ENCODE data around the gene PCGF2. TPM values are rescaled to one million over a fixed set of nuclear protein-coding genes. Genes with fewer than 3 reads are reported as not detected.

The PCGF2 gene
- total RNA-seq, 1 donor from 2014 or later: 16.7 TPM

DNA sequence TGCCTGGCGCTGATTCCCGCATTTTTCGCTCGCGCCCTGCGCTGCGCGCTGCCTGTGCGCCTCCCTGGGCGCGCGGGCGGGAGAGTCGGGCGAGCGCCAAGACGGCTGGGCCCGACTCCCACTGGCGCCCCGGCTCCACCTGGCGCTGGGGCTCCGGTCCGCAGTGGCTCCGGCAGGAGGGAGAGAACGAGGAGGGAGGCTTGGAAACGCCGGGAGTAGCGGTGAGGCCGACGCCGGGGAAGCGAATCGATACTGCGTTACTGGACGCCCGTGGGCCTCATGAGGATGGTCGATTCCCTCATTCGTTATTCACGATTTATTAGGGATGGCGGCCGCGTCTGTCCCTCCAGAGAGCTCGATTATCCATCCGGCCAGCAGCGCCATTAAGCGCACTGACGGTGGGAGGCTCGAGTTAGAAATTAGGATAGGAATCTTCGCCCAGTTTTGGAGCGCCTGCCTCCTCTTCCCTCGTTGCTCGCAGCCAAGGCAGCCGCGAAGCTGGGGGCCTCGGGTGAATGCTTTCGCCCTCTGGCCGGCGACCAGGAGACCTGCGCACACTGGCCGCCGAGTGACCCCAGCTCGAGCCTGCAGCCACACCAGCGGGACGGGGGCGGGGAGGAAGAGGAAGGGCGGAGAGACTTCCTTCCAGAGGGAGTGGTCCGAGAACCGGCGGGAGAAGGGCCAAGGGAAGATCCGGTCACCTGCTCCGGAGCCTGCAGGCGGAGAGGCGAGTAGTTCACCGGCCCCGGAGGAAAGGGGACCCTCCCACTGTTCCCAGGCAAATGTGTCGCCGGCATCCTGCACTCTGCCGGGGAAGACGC, 1.3 kb upstream of the PCGF2 start:
- Histone ChIP-seq H3F3A (ENCODE audit: low read depth) (peaks cover 42% of the 10 kb centered on the region), H3K79me2 (ENCODE audit: low read depth) (peaks cover 75% of the 10 kb centered on the region), H3K4me3 (peak overlapping the region; percentile 92), H3K27me3 (no peaks in the 10 kb centered on the region), H3K4me1 (peaks cover 20% of the 10 kb centered on the region), H3K9ac (peak overlapping the region; percentile 61), H3K27ac (peak overlapping the region; percentile 51), H3K36me3 (no peaks in the 10 kb centered on the region), H3K4me2 (peak overlapping the region; percentile 99), H4K20me1 (ENCODE audit: low read depth) (peaks cover 35% of the 10 kb centered on the region), H3K9me3 (ENCODE audit: low read depth) (no peaks in the 10 kb centered on the region), H2AFZ (replicated peaks) (peak overlapping the region; percentile 20)
- peaks cover 11% of the 10 kb centered on the region for H3K36me3 Mint-ChIP-seq
- H3K4me1 Mint-ChIP-seq: peaks cover 48% of the 10 kb centered on the region
- DNase-seq (ENCODE audit: low spot score): peak; percentile 90
- TF ChIP-seq, protein P1, sequence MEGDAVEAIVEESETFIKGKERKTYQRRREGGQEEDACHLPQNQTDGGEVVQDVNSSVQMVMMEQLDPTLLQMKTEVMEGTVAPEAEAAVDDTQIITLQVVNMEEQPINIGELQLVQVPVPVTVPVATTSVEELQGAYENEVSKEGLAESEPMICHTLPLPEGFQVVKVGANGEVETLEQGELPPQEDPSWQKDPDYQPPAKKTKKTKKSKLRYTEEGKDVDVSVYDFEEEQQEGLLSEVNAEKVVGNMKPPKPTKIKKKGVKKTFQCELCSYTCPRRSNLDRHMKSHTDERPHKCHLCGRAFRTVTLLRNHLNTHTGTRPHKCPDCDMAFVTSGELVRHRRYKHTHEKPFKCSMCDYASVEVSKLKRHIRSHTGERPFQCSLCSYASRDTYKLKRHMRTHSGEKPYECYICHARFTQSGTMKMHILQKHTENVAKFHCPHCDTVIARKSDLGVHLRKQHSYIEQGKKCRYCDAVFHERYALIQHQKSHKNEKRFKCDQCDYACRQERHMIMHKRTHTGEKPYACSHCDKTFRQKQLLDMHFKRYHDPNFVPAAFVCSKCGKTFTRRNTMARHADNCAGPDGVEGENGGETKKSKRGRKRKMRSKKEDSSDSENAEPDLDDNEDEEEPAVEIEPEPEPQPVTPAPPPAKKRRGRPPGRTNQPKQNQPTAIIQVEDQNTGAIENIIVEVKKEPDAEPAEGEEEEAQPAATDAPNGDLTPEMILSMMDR (IDR thresholded peaks at IDR 0.05): no peak
- TF ChIP-seq EZH2 (IDR thresholded peaks at IDR 0.05): no peak
- no peak for TF ChIP-seq EZH2phosphoT487 (IDR thresholded peaks at IDR 0.05)
- H3K4me3 Mint-ChIP-seq: peak overlapping the region; percentile 99
- H3K9me3 Mint-ChIP-seq: peaks cover 3% of the 10 kb centered on the region
- H3K27me3 Mint-ChIP-seq (ENCODE audit: insufficient read depth, low read depth): peaks cover 23% of the 10 kb centered on the region
- no peak overlapping the region for H3K27ac Mint-ChIP-seq

- no peak overlapping the region for H3K27ac Mint-ChIP-seq
- peaks cover 41% of the 10 kb centered on the region for H4K20me1 ChIP-seq (ENCODE audit: low read depth)
- peaks cover 26% of the 10 kb centered on the region for H3K27me3 Mint-ChIP-seq (ENCODE audit: insufficient read depth, low read depth)
- peaks cover 52% of the 10 kb centered on the region for H3K4me1 Mint-ChIP-seq
- no peaks in the 10 kb centered on the region for H3K36me3 ChIP-seq
- H3F3A ChIP-seq (ENCODE audit: low read depth): peaks cover 39% of the 10 kb centered on the region
- DNase-seq (ENCODE audit: low spot score): no peak
- H3K9me3 ChIP-seq (ENCODE audit: low read depth): no peaks in the 10 kb centered on the region
- peaks cover 13% of the 10 kb centered on the region for H3K36me3 Mint-ChIP-seq
- peak overlapping the region; percentile 40 for H2AFZ ChIP-seq (replicated peaks)
- no peak overlapping the region for H3K27ac ChIP-seq
- TF ChIP-seq, protein P1 (IDR thresholded peaks at IDR 0.05): no peak
- TF ChIP-seq EZH2phosphoT487 (IDR thresholded peaks at IDR 0.05) (no peak), EZH2 (IDR thresholded peaks at IDR 0.05) (no peak)
- peak overlapping the region; percentile 99 for H3K4me3 Mint-ChIP-seq
- peaks cover 75% of the 10 kb centered on the region for H3K79me2 ChIP-seq (ENCODE audit: low read depth)
- peak overlapping the region; percentile 99 for H3K4me2 ChIP-seq
- H3K4me3 ChIP-seq: peak overlapping the region; percentile 92
- peaks cover 25% of the 10 kb centered on the region for H3K4me1 ChIP-seq
- H3K9ac ChIP-seq: peak overlapping the region; percentile 61
- peaks cover 3% of the 10 kb centered on the region for H3K9me3 Mint-ChIP-seq
- H3K27me3 ChIP-seq: no peaks in the 10 kb centered on the region
Measured at GRCh38 chr17:38748892-38749222, 721 bp upstream of the PCGF2 start.

DNA sequence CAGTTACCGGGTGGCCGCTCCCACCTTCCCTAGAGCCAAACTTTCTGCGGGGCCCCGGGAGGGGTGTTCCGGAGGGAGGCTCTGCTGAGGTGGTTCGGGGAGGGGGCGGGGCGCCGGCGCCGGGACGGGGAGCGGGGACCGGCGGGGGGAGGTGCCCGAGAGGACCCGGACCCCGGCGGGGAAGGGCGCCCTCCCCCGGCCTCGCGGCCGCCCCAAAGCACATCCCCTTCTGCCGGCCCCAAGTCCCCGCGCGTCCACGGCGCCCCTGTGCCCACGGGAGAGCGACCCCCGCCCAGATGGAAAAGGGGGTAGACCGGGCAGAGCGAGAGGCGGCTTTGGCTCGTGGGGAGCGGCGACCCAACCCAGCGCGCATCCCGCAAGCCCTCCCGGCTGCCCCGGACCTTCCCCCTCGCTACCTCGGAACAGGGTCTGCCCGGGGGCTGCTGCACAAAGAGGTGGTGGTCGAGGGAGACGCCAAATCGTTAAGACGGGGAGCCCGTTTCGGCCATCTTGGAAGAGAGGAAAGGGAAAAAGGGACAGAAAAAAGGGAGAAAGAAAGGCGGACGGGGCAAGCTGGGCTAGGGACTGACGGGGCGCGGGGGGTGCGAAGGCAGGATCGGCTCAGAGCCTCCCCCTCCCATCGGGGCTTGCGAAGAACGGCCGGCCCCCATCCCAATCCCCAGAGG, 530 bp downstream of the PCGF2 start:
- H3K4me1 Mint-ChIP-seq: peaks cover 56% of the 10 kb centered on the region

More for the DNA sequence above, 530 bp downstream of the PCGF2 start:
- Histone ChIP-seq H3K4me3 (peak overlapping the region; percentile 92), H3K9me3 (ENCODE audit: low read depth) (no peaks in the 10 kb centered on the region), H3K36me3 (no peaks in the 10 kb centered on the region), H3K4me1 (peaks cover 26% of the 10 kb centered on the region), H2AFZ (replicated peaks) (peak overlapping the region; percentile 63), H4K20me1 (ENCODE audit: low read depth) (peaks cover 49% of the 10 kb centered on the region), H3F3A (ENCODE audit: low read depth) (peaks cover 39% of the 10 kb centered on the region), H3K27ac (peak overlapping the region; percentile 42), H3K4me2 (peak overlapping the region; percentile 99), H3K27me3 (no peaks in the 10 kb centered on the region), H3K79me2 (ENCODE audit: low read depth) (peaks cover 76% of the 10 kb centered on the region), H3K9ac (peak overlapping the region; percentile 74)
- Mint-ChIP-seq H3K27me3 (ENCODE audit: insufficient read depth, low read depth) (peaks cover 26% of the 10 kb centered on the region), H3K9me3 (peaks cover 3% of the 10 kb centered on the region), H3K4me3 (peak overlapping the region; percentile 97), H3K36me3 (peaks cover 10% of the 10 kb centered on the region), H3K27ac (peak overlapping the region; percentile 86)
- no peak for TF ChIP-seq EZH2 (IDR thresholded peaks at IDR 0.05)
- no peak for TF ChIP-seq EZH2phosphoT487 (IDR thresholded peaks at IDR 0.05)
- TF ChIP-seq, protein P1 (IDR thresholded peaks at IDR 0.05): peak; percentile 35
- DNase-seq (ENCODE audit: low spot score): peak; percentile 80
